M059J (cell line): ENCODE data around the gene LARP1. TPM values are rescaled to one million over a fixed set of nuclear protein-coding genes. Genes with fewer than 3 reads are reported as not detected.
A peak's percentile ranks its signal among the peaks of the same experiment; 100 is the strongest.
"Not testable (repeated sequence)": the region's sequence is repeated elsewhere in the genome, so short reads cannot be mapped to it uniquely, and the experiment has no call there.

Experiments
- DNase-seq: peaks from one replicate; pipeline ENCODE4 v3.0.0-alpha.2; 2012; ENCODE audit warnings: low read depth
- total RNA-seq: library from RNA; depleted of rRNA; stranded (reverse); fragments of >200 nt; shearing (Covaris generic); gene quantifications from 2 replicates; pipeline ENCODE4 v1.2.3, GENCODE V29; 2014

Gene LARP1
- total RNA-seq, 1 experiment from 2014 or later = 77.3 TPM

GRCh38 chr5:154759868-154760267 is 4.7 kb downstream of the LARP1 start:
- DNase-seq = not testable (repeated sequence)

GRCh38 chr5:154761046-154761736 is 6.0 kb downstream of the LARP1 start:
- no peak for DNase-seq

GRCh38 chr5:154762261-154762660 is 7.1 kb downstream of the LARP1 start:
- no peak for DNase-seq

- no peak for DNase-seq
Measured at GRCh38 chr5:154762700-154763099, 7.5 kb downstream of the LARP1 start.

- no peak for DNase-seq
Measured at GRCh38 chr5:154764967-154765366, 9.8 kb downstream of the LARP1 start.

GRCh38 chr5:154765396-154765925 is 10.3 kb downstream of the LARP1 start:
- DNase-seq = no peak

- DNase-seq = no peak
Measured at GRCh38 chr5:154766558-154767281, 11.5 kb downstream of the LARP1 start.

- no peak for DNase-seq
Measured at GRCh38 chr5:154767576-154767975, 12.4 kb downstream of the LARP1 start.

- no peak for DNase-seq
Measured at GRCh38 chr5:154768207-154768606, 13.0 kb downstream of the LARP1 start.

GRCh38 chr5:154770111-154770510 is 14.9 kb downstream of the LARP1 start:
- DNase-seq = no peak

GRCh38 chr5:154771383-154771901 is 16.3 kb downstream of the LARP1 start:
- peak; percentile 57 for DNase-seq

- DNase-seq = no peak
Measured at GRCh38 chr5:154773326-154773725, 18.1 kb downstream of the LARP1 start.

GRCh38 chr5:154776167-154776566 is 21.0 kb downstream of the LARP1 start:
- no peak for DNase-seq

GRCh38 chr5:154778534-154778933 is 23.4 kb downstream of the LARP1 start:
- peak; percentile 58 for DNase-seq

- DNase-seq = peak; percentile 91
Measured at GRCh38 chr5:154779105-154779504, 23.9 kb downstream of the LARP1 start.

- DNase-seq = no peak
Measured at GRCh38 chr5:154780128-154780527, 25.0 kb downstream of the LARP1 start.

GRCh38 chr5:154782326-154782725 is 27.1 kb downstream of the LARP1 start:
- no peak for DNase-seq

GRCh38 chr5:154782812-154783592 is 27.8 kb downstream of the LARP1 start:
- no peak for DNase-seq

GRCh38 chr5:154783774-154784460 is 28.7 kb downstream of the LARP1 start:
- DNase-seq = no peak

GRCh38 chr5:154784856-154785255 is 29.7 kb downstream of the LARP1 start:
- DNase-seq = no peak

GRCh38 chr5:154786414-154786813 is 31.2 kb downstream of the LARP1 start:
- DNase-seq = no peak
